Suprapubic skin (tissue), 4 donors: ENCODE measurements around the gene CLK2. TPM values are rescaled to one million over a fixed set of nuclear protein-coding genes. Genes with fewer than 3 reads are reported as not detected.

Experiments used
- DNase-seq, 2 donors: peaks; one replicate each; pipeline ENCODE4 v3.0.0-alpha.2; 2019; ENCODE audit warnings: low spot score in 2 of 2
- H3K27ac ChIP-seq: fragments of 200-600 bp; sonication (generic); one replicate; pipeline ENCODE4 v1.5.1; 2019
- H3K27me3 ChIP-seq: fragments of 200-600 bp; sonication (generic); one replicate; pipeline ENCODE4 v1.5.1; 2019
- H3K36me3 ChIP-seq: fragments of 200-600 bp; sonication (generic); one replicate; pipeline ENCODE4 v1.5.1; 2019
- H3K4me1 ChIP-seq: fragments of 200-600 bp; sonication (generic); one replicate; pipeline ENCODE4 v1.5.1; 2019
- H3K4me3 ChIP-seq: fragments of 200-600 bp; sonication (generic); one replicate; pipeline ENCODE4 v1.5.1; 2019; ENCODE audit warnings: mild to moderate bottlenecking
- H3K9me3 ChIP-seq: fragments of 200-600 bp; sonication (generic); one replicate; pipeline ENCODE4 v1.5.1; 2019
- CTCF ChIP-seq, 2 donors: fragments of 200-600 bp in 1 of 2; fragments of 450-650 bp in 1 of 2; sonication (generic) in 1 of 2; IDR thresholded peaks; one replicate each; pipeline ENCODE4 v1.5.1; 2016 to 2019; ENCODE audit warnings: antibody characterized with exemption in 2 of 2, mild to moderate bottlenecking in 1 of 2, moderate library complexity in 1 of 2
- EP300 ChIP-seq: sonication (generic); formaldehyde crosslinking; IDR thresholded peaks from one replicate; pipeline ENCODE4 v1.6.1; 2017; ENCODE audit warnings: antibody characterized with exemption
- POLR2A ChIP-seq, 2 donors: fragments of 450-650 bp; IDR thresholded peaks; one replicate each; pipeline ENCODE4 v1.6.1; 2017; ENCODE audit warnings: antibody characterized with exemption in 2 of 2, mild to moderate bottlenecking in 2 of 2, moderate library complexity in 2 of 2
- POLR2AphosphoS5 ChIP-seq, 3 donors: sonication (generic); formaldehyde crosslinking; IDR thresholded peaks; one replicate each; pipeline ENCODE4 v1.6.1; 2017; ENCODE audit warnings: antibody characterized with exemption in 3 of 3
- WGBS: methylation state at CpG from one replicate; pipeline ENCODE4 v1.1.5; 2018; 5-methylcytosine and 5-hydroxymethylcytosine counted together
- total RNA-seq, 4 donors: library from RNA; depleted of rRNA; stranded (reverse); fragments of >200 nt; gene quantifications; one replicate each; pipeline ENCODE4 v1.1.0, GENCODE V29; 2016

The CLK2 gene
- total RNA-seq, 4 donors from 2014 or later, result 27.6 to 72.3 (median 36.2) TPM

- no peak overlapping the region for H3K27ac ChIP-seq
- H3K27me3 ChIP-seq, result no peaks in the 10 kb centered on the region
- H3K36me3 ChIP-seq, result peaks cover 83% of the 10 kb centered on the region
- no peaks in the 10 kb centered on the region for H3K9me3 ChIP-seq
- WGBS, result 78% methylated on average over 6 of the region's 6 CpGs
- DNase-seq, result no peak
- H3K4me1 ChIP-seq, result peaks cover 18% of the 10 kb centered on the region
- TF ChIP-seq POLR2AphosphoS5 (IDR thresholded peaks at IDR 0.05) (no peak), EP300 (no peak), CTCF (IDR thresholded peaks at IDR 0.05) (no peak), POLR2A (IDR thresholded peaks at IDR 0.05) (no peak)
- no peak overlapping the region for H3K4me3 ChIP-seq
These were observed 6.8 kb downstream of the CLK2 start for GRCh38 chr1:155266553-155266952.

- whole genome bisulfite sequencing, result 86% methylated on average over 11 of the region's 11 CpGs
These were observed 10.2 kb downstream of the CLK2 start for GRCh38 chr1:155263067-155263466.

GRCh38 chr1:155261852-155262673 lies 11.2 kb downstream of the CLK2 start, which contains the start of gene SCAMP3:
SCAMP3 (minus strand) TSS chr1:155262360; CDS start chr1:155262151, 209 bp downstream.
- TF ChIP-seq EP300, result no peak
- peak in 2 of 3 donors; percentile 61 to 79 for TF ChIP-seq POLR2AphosphoS5 (IDR thresholded peaks at IDR 0.05)
- peak in 1 of 2 donors; percentile 70 for TF ChIP-seq POLR2A (IDR thresholded peaks at IDR 0.05)
- no peak for TF ChIP-seq CTCF (IDR thresholded peaks at IDR 0.05)
- Histone ChIP-seq H3K9me3 (no peaks in the 10 kb centered on the region), H3K27me3 (no peaks in the 10 kb centered on the region), H3K4me3 (peak within 1 kb of the TSS; percentile 94), H3K27ac (peak within 1 kb of the TSS; percentile 87), H3K4me1 (peaks cover 23% of the 10 kb centered on the region), H3K36me3 (peaks cover 67% of the 10 kb centered on the region)
- WGBS, result 0% methylated on average over 37 of the region's 47 CpGs
- DNase-seq, result peak; percentile 98

More at GRCh38 chr1:155263067-155263466, 10.2 kb downstream of the CLK2 start:
- no peaks in the 10 kb centered on the region for H3K27me3 ChIP-seq
- H3K4me1 ChIP-seq, result peaks cover 23% of the 10 kb centered on the region
- no peak for DNase-seq
- no peak for TF ChIP-seq POLR2A (IDR thresholded peaks at IDR 0.05)
- no peak for TF ChIP-seq EP300
- no peak for TF ChIP-seq CTCF (IDR thresholded peaks at IDR 0.05)
- no peak for TF ChIP-seq POLR2AphosphoS5 (IDR thresholded peaks at IDR 0.05)
- no peak overlapping the region for H3K4me3 ChIP-seq
- no peaks in the 10 kb centered on the region for H3K9me3 ChIP-seq
- peaks cover 71% of the 10 kb centered on the region for H3K36me3 ChIP-seq
- no peak overlapping the region for H3K27ac ChIP-seq

GRCh38 chr1:155261493-155261851 lies 11.8 kb downstream of the CLK2 start:
- Histone ChIP-seq H3K4me1 (peaks cover 29% of the 10 kb centered on the region), H3K27me3 (no peaks in the 10 kb centered on the region), H3K36me3 (peaks cover 62% of the 10 kb centered on the region), H3K27ac (peak overlapping the region; percentile 87), H3K4me3 (peak overlapping the region; percentile 94), H3K9me3 (no peaks in the 10 kb centered on the region)
- TF ChIP-seq POLR2AphosphoS5 (IDR thresholded peaks at IDR 0.05) (no peak), CTCF (IDR thresholded peaks at IDR 0.05) (no peak), POLR2A (IDR thresholded peaks at IDR 0.05) (no peak), EP300 (no peak)
- WGBS, result 0% methylated on average over 3 of the region's 9 CpGs
- DNase-seq, result no peak

- Histone ChIP-seq H3K27ac (no peak overlapping the region), H3K4me3 (no peak overlapping the region), H3K36me3 (peaks cover 50% of the 10 kb centered on the region), H3K9me3 (no peaks in the 10 kb centered on the region), H3K27me3 (no peaks in the 10 kb centered on the region), H3K4me1 (peaks cover 39% of the 10 kb centered on the region)
- 93% methylated on average over 5 of the region's 5 CpGs for WGBS
- no peak for DNase-seq
- TF ChIP-seq CTCF (IDR thresholded peaks at IDR 0.05), result no peak
- TF ChIP-seq EP300, result no peak
- no peak for TF ChIP-seq POLR2A (IDR thresholded peaks at IDR 0.05)
- TF ChIP-seq POLR2AphosphoS5 (IDR thresholded peaks at IDR 0.05), result no peak
These were observed 13.0 kb downstream of the CLK2 start for GRCh38 chr1:155260276-155260675.
